ENCODE data around the gene CDPF1. TPM values are rescaled to one million over a fixed set of nuclear protein-coding genes. Genes with fewer than 3 reads are reported as not detected.

CDPF1 gene
- total and polyA plus RNA-seq, 10 donors: 7.7 to 19.6 (median 9.5) TPM

- peaks cover 6 to 96% (median 70%) of the 10 kb centered on the region in 6 donors for H3K36me3 ChIP-seq
- TF ChIP-seq CTCF (IDR thresholded peaks at IDR 0.05 in 8 of 11, conservative IDR thresholded peaks at IDR 0.05 in 3 of 11): no peak
- no peaks in the 10 kb centered on the region for H3K27me3 ChIP-seq (replicated peaks in 1 of 7)
- no peak overlapping the region for H3K27ac ChIP-seq
- intact Hi-C loops (cut with DNase I; ENCODE audit: low total_unique reads): no loop called here
- DNase-seq: no peak
- WGBS, 5 donors: 72 to 92% (median 78%) methylated on average over 3 of the region's 3 CpGs
- peaks cover 0 to 38% (median 15%) of the 10 kb centered on the region in 6 donors for H3K4me1 ChIP-seq
- no peaks in the 10 kb centered on the region for H3K9me3 ChIP-seq
- H3K4me3 ChIP-seq: no peak overlapping the region
Measured at GRCh38 chr22:46275455-46276122, 25.5 kb upstream of the CDPF1 start.

- TF ChIP-seq POLR2AphosphoS5 (IDR thresholded peaks at IDR 0.05) (no peak), POLR2A (IDR thresholded peaks at IDR 0.05) (no peak), CTCF (IDR thresholded peaks at IDR 0.05 in 8 of 11, conservative IDR thresholded peaks at IDR 0.05 in 3 of 11) (no peak)
- H3K4me1 ChIP-seq: peaks cover 0 to 37% (median 11%) of the 10 kb centered on the region in 6 donors
- intact Hi-C loops (cut with DNase I; ENCODE audit: low total_unique reads): no loop called here
- no peak overlapping the region for H3K27ac ChIP-seq
- WGBS, 5 donors: 95 to 96% (median 95%) methylated on average over 7 to 8 of the region's 8 CpGs
- no peaks in the 10 kb centered on the region for H3K9me3 ChIP-seq
- peak; percentile 39 for DNase-seq
- no peak overlapping the region for H3K4me3 ChIP-seq
- H3K27me3 ChIP-seq (replicated peaks in 1 of 7): no peaks in the 10 kb centered on the region
- H3K36me3 ChIP-seq: peaks cover 6 to 94% (median 59%) of the 10 kb centered on the region in 6 donors
Measured at GRCh38 chr22:46274381-46274780, 24.3 kb upstream of the CDPF1 start.

- peaks cover 6 to 89% (median 51%) of the 10 kb centered on the region in 6 donors for H3K36me3 ChIP-seq
Measured at GRCh38 chr22:46273432-46274148, 23.5 kb upstream of the CDPF1 start.

More at GRCh38 chr22:46273432-46274148, 23.5 kb upstream of the CDPF1 start:
- Histone ChIP-seq H3K27me3 (replicated peaks in 1 of 7) (no peaks in the 10 kb centered on the region), H3K9me3 (no peaks in the 10 kb centered on the region), H3K4me1 (peaks cover 0 to 37% (median 14%) of the 10 kb centered on the region in 6 donors), H3K4me3 (no peak overlapping the region), H3K27ac (no peak overlapping the region)
- intact Hi-C loops (cut with DNase I; ENCODE audit: low total_unique reads): no loop called here
- 90 to 96% (median 92%) methylated on average over 8 to 12 of the region's 12 CpGs for WGBS, 5 donors
- DNase-seq: no peak
- TF ChIP-seq CTCF (IDR thresholded peaks at IDR 0.05 in 8 of 11, conservative IDR thresholded peaks at IDR 0.05 in 3 of 11): no peak
- TF ChIP-seq POLR2A (IDR thresholded peaks at IDR 0.05): no peak
- no peak for TF ChIP-seq POLR2AphosphoS5 (IDR thresholded peaks at IDR 0.05)
